HG02981 (cell line): ENCODE data around the gene MYO7A.

Source experiments
- ATAC-seq: cut with Tn5 transposase; IDR thresholded peaks from one replicate; pipeline ENCODE4 v1.9.1; 2021; ENCODE audit warnings: mild to moderate bottlenecking, moderate library complexity; ENCODE audit not compliant: unreplicated experiment

The MYO7A gene

GRCh38 chr11:77211040-77211451 lies 83.0 kb downstream of the MYO7A start:
- ATAC-seq, result no peak

GRCh38 chr11:77211594-77212251 lies 83.7 kb downstream of the MYO7A start:
- ATAC-seq, result no peak

- no peak for ATAC-seq
Measured at GRCh38 chr11:77212314-77213007, 84.4 kb downstream of the MYO7A start.

- no peak for ATAC-seq
Measured at GRCh38 chr11:77213029-77213579, 85.1 kb downstream of the MYO7A start.

GRCh38 chr11:77213589-77214428 lies 85.8 kb downstream of the MYO7A start:
- ATAC-seq, result no peak

- no peak for ATAC-seq
Measured at GRCh38 chr11:77214557-77214956, 86.5 kb downstream of the MYO7A start.

- ATAC-seq, result no peak
Measured at GRCh38 chr11:77215106-77215505, 87.1 kb downstream of the MYO7A start.

GRCh38 chr11:77217156-77217555 lies 89.1 kb downstream of the MYO7A start:
- no peak for ATAC-seq

- no peak for ATAC-seq
Measured at GRCh38 chr11:77223797-77224196, 95.8 kb downstream of the MYO7A start.

GRCh38 chr11:77230878-77231605 lies 103.0 kb downstream of the MYO7A start:
- no peak for ATAC-seq

GRCh38 chr11:77231800-77232199 lies 103.8 kb downstream of the MYO7A start:
- no peak for ATAC-seq

- ATAC-seq, result no peak
Measured at GRCh38 chr11:77232242-77232641, 104.2 kb downstream of the MYO7A start.

GRCh38 chr11:77233011-77233410 lies 105.0 kb downstream of the MYO7A start:
- ATAC-seq, result no peak

GRCh38 chr11:77236901-77237300 lies 108.9 kb downstream of the MYO7A start:
- ATAC-seq, result no peak

- ATAC-seq, result no peak
Measured at GRCh38 chr11:77244277-77245027, 116.4 kb downstream of the MYO7A start.

GRCh38 chr11:77249427-77249826 lies 121.4 kb downstream of the MYO7A start:
- no peak for ATAC-seq

GRCh38 chr11:77250881-77251640 lies 123.0 kb downstream of the MYO7A start:
- ATAC-seq, result no peak

GRCh38 chr11:77252555-77253270 lies 124.7 kb downstream of the MYO7A start:
- ATAC-seq, result no peak

GRCh38 chr11:77253690-77254089 lies 125.6 kb downstream of the MYO7A start:
- ATAC-seq, result no peak
